Astrocyte of the spinal cord (primary cell): ENCODE data around the gene ACVRL1.

Source experiments
- DNase-seq: peaks from one replicate; pipeline ENCODE4 v3.0.0; 2011; ENCODE audit warnings: low read depth, low spot score
- H3K4me3 ChIP-seq: 2 replicates; pipeline ENCODE4 v1.5.1; 2011; ENCODE audit warnings: low read depth, mild to moderate bottlenecking, low read length, moderate library complexity
- CTCF ChIP-seq: IDR thresholded peaks from 2 replicates; pipeline ENCODE4 v1.5.1; 2012; ENCODE audit warnings: low read depth, mild to moderate bottlenecking, low read length, inconsistent platforms
- in situ Hi-C: cut with HindIII; loops from 2 replicates; pipeline ENCODE4 v1.10.0; 2017; ENCODE audit warnings: low sequenced_read_pairs

ACVRL1 gene

GRCh38 chr12:51959211-51959610 is 51.9 kb downstream of the ACVRL1 start:
- TF ChIP-seq CTCF = no peak
- no peak for DNase-seq
- in situ Hi-C loops = no loop called here
- H3K4me3 ChIP-seq = no peak overlapping the region

GRCh38 chr12:51959921-51960320 is 52.6 kb downstream of the ACVRL1 start:
- no peak for TF ChIP-seq CTCF
- DNase-seq = no peak
- H3K4me3 ChIP-seq = no peak overlapping the region
- in situ Hi-C loops = no loop called here

GRCh38 chr12:51960488-51960887 is 53.2 kb downstream of the ACVRL1 start:
- no peak for DNase-seq
- H3K4me3 ChIP-seq = no peak overlapping the region
- TF ChIP-seq CTCF = no peak
- in situ Hi-C loops = no loop called here

GRCh38 chr12:51960890-51961289 is 53.6 kb downstream of the ACVRL1 start:
- in situ Hi-C loops = no loop called here
- DNase-seq = no peak
- no peak overlapping the region for H3K4me3 ChIP-seq
- TF ChIP-seq CTCF = no peak

GRCh38 chr12:51961834-51962233 is 54.5 kb downstream of the ACVRL1 start:
- no peak for DNase-seq
- no peak overlapping the region for H3K4me3 ChIP-seq
- in situ Hi-C loops = no loop called here
- TF ChIP-seq CTCF = no peak

GRCh38 chr12:51962737-51963136 is 55.4 kb downstream of the ACVRL1 start:
- TF ChIP-seq CTCF = no peak
- H3K4me3 ChIP-seq = no peak overlapping the region
- DNase-seq = no peak
- in situ Hi-C loops = no loop called here

GRCh38 chr12:51963477-51963876 is 56.2 kb downstream of the ACVRL1 start:
- in situ Hi-C loops = no loop called here
- no peak overlapping the region for H3K4me3 ChIP-seq
- DNase-seq = no peak
- no peak for TF ChIP-seq CTCF
